Glomerular visceral epithelial cell (primary cell): ENCODE measurements around the gene B3GAT1.

Source experiments
- DNase-seq: peaks from one replicate; pipeline ENCODE4 v3.0.0-alpha.2; 2016; ENCODE audit errors: extremely low spot score

B3GAT1 gene

DNA sequence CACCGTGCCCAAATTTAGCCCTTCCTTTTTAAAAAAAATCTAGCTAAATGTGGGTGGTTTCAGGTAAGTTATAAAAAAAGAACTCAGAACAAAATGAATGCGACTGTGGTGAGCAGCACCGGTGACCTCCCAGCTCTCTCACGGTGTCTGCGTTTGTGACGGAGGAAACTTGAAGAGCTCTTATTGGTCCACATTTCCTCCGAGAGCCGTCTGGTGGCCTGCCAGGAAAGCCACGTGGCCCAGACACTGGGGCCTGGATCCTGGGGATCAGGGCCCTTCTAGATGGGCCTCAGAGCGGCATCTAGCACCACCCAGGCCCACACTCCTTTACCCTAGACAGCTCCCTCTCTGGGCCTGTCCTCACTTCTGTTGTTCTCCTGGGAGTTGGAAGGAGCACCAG lies 39.5 kb downstream of the B3GAT1 start:
- no peak for DNase-seq

DNA sequence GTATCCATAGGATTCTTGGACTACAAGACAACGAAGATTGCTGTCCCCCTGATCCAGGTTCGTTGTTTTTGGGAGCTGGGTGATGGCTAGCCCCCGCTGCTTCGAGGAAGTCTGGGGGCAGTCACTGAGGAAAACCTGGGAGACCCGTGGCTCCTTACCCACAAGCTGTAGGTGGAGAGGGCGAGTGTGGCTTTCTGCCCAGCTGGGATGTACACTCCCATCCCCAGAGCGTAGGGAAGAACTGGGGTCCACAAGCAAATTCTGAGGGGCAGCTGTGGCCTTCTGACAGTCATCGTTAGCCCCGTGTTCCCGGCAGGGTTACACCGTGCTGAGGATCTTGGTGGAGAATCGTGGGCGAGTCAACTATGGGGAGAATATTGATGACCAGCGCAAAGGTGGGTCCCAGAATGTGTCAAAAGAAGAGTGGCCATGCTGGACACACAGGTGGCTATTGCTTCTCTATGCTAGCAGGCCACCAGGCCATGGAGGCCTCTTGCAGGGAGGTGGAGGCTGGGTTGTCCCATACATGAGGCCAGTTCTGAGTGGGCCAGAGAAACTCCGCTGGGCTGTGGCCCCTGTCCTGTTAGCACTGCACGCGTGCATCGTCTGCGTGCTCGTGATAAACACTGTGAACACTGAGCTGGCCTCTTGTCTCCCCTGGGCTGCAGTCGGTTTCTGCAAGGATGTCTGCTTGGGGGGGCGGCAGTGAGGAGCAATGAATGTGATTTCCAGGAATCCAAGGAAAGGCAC lies 40.4 kb downstream of the B3GAT1 start:
- no peak for DNase-seq

DNA sequence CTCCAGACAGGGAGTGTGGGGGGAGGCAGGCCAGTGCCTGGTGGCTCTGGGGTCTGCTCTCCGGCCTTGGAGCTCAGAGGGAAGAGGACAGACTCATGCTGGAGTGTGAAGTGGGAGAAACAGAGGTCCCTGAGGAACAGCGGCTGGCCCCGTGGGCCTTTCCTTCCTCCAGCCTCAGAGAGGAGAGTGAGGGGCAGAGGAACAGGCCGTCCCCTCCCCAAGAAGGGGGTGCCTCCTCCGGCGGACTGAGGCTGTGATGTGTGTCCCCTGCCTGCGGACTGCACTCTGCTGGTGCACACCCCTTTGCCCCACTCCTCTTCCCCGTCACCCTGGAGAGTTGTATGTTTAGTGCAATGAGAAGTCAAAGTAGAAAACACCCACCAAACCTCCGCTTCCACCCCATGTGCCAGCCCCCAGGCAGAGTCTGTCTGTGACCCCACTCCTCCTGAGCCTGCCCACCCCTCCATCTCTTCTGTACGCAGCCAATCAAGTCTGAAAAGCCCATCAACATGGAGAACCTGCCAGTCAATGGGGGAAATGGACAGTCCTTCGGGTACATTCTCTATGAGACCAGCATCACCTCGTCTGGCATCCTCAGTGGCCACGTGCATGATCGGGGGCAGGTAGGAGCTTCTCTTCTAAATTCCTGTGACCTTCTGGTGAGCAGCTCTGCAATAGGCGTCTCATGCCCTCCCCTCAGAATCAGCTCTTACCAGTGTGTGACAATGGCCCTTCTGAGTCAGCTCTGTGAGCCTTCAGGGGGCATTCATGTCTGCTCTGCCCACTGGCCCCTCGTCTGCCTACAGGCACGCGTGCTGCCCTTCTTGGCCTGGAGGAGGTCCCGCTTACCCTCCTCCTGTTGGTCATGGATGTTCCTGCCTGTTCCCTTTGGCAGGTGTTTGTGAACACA lies 41.3 kb downstream of the B3GAT1 start:
- no peak for DNase-seq

DNA sequence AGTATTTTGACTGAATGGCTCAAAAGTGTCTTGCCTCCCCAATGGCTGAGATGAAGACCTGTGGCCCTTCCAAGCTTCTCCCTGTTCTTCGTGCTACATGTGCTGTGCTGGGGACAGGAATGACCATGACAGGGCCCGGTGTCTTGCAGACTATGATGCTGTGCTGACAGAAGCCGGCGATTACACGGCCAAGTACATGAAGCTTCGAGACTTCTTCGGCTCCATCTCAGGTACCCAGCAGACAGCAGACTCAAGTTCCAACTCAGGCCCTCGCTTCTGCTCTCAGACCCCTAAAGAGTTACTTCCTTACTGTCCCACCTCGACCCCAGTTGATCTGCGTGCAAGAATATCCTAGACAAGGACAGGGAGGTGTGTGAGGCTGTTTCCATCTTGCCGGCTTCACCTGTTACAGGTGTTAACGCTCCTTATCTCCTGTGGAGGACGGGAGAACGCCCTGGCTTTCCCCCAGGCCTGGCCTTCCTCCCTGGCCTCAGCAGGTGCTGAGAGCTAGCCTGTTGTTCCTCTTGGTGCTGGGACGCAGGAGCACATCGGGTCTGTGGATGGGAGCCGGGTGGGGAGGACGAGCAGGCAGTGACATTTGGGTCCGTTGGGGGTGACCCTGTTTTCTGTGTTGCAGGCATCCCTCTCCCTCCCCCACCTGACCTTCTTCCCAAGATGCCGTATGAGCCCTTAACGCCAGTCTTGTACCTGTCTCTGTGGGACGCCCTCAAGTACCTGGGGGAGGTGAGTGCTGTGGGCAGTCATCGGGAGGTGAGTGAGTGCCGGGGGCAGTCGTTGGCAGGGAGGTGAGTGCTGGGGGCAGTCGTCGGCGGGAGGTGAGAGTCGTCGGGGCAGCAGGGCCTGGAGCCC lies 42.2 kb downstream of the B3GAT1 start:
- DNase-seq = no peak

DNA sequence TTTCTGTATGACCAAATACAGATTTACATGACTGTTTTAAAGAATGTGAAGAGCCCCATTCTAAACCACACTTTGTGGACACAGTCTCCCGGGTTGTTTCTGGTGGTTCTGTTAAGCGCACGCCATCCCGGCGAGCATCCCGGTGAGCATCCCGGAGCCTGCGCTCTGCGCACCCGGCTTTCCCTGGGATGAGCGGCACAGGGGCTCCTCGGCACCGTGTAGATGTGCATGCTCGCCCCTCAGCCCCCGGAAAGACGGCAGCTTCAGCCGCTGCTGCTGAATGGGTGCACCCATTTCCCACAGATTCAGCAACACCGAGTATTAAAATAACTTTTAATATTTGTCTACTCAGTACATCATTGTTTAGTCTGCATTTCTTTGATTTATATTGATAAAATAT lies 44.3 kb downstream of the B3GAT1 start:
- no peak for DNase-seq

DNA sequence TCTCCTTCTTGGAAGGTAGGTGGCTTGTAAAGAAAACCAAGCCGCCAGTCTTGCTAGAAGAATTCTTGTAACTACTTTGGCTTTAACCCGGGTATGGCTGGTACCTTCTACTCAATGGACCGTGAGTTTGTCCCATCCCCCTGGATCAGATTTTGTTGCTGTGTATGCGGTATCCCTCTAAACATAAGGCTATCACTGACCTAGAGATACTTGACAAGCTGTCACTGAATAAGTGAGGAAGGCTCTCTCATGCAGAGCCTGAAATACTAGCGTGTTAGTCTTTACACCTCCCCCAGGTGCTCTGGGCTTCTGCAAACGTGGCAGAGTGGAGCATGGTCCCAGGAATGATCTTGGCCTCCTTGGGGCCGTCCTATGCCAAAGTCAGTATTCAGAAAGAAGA lies 45.8 kb downstream of the B3GAT1 start:
- DNase-seq = no peak

DNA sequence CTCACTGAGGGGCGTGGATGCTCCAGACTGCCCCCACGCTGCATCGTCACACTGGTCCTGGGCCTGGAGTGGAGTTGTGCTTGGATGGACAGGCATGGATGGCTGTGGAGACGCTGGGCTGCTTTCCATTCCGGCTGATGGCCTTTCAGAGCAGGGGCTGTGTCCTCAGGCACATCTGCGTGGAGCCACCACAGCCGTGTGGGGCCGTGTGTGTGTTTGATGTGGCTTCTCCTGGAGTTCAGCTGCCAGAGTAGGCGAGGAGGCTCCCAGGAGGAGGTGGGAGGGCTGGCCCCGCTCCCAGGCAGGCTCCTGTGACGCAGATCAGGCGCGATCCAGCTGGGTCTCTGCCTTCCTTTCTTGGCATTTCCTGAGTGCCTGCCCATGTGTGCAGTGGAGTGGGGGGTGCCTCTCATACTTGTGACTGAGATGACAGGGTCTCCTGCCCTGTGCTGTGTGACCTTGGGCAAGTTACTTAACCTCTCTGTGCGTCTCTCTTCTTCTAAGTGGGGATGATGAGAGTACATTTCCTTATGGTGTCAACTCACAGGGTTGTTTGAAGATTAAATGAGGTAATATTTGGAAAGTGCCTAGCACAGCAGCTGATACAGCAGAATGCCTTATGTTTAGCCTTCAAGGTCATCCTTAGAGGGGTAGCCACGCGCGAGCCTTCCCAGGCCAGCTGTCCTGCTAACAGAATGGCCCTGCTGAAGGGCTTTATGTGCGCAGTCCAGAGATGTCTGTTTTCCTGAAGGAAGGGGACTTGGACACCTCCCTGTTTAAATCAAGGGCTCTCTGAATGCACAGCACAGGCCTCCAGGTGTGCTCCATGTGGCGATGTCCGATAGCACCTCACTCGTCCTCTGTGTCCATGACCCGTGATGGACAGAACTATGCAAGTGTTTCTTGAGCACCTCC lies 46.8 kb downstream of the B3GAT1 start:
- DNase-seq = no peak

DNA sequence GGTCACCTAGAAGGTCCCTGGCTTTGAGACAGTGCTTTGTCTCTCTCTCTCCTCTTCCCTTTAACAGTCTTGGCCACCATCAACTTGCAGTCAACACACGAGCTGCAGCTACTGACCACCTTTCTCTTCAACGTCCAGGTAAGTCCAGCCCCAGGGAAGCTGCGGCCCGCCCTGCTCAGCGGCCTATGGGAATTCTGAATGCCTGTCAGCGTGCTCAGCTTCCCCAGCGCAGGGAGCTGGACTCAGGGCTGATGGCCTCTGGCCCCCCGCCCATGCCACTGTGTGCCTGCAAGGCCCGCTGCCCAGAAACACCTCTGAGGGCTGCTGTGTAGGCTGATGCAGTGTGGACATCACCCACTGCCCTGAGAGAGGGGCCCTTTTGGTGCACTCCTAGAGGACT lies 47.8 kb downstream of the B3GAT1 start:
- no peak for DNase-seq

DNA sequence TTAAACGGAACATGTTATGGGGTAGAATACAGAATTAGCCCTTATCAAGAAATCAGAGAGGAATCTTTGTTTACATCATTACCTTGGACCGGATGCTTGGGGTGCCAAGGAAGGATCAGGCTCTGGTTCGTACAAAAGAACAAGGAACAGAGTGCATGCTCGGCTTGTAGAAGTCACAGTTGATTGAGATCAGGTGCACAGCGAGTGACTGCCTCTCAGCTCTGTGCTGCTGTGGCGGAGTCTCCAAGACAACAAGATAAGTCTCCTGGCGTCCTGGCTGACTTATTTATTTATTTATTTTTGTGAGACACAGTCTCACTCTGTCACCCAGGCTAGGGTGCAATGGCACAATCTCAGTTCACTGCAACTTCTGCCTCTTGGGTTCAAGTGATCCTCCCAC lies 48.5 kb downstream of the B3GAT1 start:
- DNase-seq = no peak

DNA sequence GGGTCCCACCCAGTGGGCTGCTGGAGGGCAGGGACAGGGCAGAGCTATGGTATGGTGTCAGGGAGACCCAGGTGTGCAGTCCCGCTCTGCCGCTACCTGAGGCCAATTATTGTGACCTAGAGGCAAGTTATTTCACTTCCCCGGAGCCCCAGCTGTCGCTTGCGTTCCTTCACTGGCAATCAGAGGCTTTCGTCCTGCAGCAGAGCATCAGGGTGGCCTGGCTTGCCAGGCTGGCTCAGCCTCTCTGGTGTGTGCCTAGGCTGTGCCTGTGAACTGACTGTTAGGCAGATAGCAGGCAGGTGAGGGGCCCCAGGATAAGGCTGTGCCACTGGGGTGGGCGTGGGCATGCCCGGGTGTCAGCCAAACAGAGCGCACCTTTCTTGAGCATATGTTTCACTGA lies 48.9 kb downstream of the B3GAT1 start:
- no peak for DNase-seq

DNA sequence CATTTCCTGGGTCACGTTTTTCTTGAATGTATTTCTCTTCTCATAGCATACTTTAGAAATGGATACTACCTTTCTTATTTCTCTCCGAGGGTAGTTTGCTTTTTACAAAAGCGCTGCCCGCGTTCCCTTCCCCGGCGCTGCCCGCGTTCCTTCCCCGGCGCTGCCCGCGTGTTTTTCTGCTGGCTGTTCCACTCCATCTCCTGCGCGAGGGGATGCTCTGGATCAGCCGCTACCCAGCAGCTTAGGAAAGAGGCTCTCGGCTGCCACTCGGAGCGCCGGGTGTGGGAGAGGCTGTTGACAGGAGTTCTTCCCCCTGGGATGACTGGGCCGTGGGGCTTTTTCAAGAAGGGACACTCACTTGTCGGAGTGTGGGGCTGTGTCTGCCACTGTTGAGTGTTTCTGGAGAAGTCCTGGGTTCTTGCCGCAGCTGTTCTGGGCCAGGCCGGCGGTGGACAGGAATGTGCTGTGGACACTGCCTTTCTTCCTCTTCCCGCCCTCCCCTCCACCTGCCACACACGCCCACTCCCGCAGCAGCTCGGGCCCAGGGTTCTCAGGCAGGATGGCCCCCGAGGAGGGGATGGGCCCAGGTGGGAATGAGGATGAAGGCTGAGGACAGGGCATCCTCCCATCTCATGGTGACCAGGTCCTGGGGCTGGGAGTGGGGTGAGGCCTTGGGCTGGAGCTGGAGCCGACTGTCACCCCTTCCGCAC lies 49.7 kb downstream of the B3GAT1 start:
- no peak for DNase-seq

DNA sequence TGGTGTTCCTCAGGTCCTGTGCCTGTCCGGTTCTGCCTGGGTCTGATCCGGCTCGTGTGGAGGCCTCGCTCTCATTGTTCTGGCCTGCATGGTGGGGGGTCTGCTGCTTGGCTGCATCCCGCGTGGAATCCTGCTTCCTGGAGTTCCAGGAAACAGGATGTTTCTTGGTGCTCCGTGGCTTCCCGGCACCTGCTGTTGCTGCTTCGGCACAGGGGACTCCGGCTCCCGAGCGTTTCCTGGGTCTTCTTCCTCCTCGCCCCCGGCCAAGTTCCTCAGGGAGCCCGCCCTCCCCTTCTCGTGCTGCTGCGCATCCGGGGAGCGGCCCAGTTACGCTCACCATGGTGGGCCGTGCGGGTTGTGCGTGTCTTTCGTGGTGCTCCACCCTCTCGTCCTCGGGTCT lies 50.4 kb downstream of the B3GAT1 start:
- DNase-seq = no peak

DNA sequence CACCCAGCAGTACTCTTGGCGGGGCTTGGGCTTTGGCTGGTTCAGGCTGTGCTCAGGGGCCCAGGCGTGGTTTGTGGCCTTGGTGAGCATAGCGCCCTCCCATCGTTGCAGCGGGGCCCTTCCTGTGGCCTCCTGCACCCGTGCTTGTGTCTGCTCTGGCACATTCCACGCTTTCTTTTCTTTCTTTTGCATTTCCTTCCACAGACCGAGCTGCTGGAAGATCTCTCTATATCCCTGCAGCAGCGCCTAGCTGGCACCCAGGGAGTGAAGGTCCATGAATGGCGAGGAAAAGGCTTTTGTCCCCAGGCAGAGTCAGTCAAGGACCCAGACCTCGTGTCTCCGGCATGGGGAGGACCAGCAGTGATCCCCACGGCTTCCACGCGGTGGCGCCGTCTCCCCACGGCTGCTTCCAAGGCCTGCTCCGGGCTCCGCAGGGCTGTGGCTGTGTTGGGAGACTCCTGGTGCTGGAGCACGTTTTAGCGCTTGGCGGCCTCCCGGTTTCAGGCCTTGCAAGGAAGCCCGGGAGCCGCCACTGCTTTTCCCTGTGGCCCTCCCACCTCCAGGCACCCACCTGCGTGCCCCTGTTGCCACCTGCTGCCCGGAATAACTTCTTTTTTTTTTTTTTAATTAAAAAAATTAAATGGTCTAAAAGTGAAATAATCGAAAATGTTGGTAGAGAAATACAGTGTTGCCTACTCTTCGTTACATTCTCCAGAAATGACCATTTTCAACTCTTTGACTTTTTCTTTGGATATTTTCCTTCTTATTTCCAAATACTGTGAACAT lies 51.8 kb downstream of the B3GAT1 start:
- peak; percentile 57 for DNase-seq

DNA sequence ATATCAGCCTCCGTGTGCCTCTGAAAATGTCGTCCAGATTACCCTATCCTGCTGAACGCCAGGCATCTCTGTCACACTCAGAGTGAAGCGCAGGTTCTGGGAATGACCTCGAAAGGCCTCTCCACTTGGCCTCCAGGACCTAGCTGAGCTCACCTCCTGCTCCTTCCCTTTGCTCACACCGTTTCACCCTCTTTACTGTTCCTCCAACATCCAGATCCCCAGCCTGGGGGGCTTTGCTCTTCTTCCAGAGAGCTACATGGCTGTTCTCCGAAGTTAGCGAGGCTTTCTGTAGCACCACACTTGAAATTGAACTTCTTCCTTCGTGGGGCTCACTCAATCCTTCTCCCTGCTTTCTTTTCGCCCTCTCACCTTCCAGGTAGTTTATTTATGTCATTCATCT lies 52.4 kb downstream of the B3GAT1 start:
- no peak for DNase-seq

DNA sequence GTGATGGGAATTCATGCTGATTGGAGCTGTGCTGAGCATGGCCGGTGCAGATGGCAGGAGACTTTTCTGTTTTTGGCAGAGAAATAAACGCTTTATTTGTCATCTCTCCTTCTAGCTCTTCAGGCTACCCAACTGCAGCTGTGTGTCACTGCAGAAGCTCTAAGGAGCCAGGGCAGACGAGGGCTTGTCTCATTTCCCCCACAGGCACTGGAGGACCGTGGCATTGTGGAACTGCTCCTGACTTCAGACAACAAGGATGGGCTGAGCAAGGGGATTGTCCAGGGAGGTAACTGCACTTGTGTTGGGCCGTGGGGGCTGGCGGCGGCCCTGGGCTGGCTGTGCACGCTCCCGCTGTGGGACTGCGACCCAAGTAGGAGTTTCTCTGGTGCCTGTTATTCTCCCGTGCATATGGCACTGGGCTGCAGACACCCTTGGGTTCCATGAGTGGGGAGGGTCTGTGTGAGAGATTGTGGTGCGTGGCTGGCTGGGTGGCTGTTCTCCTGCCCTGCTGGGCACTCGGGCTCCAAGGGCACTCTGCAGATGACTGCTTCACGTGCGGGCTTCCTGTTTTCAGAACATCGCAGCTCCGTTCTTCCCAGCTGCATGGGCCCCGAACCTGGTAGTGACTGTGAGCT lies 53.1 kb downstream of the B3GAT1 start:
- no peak for DNase-seq

DNA sequence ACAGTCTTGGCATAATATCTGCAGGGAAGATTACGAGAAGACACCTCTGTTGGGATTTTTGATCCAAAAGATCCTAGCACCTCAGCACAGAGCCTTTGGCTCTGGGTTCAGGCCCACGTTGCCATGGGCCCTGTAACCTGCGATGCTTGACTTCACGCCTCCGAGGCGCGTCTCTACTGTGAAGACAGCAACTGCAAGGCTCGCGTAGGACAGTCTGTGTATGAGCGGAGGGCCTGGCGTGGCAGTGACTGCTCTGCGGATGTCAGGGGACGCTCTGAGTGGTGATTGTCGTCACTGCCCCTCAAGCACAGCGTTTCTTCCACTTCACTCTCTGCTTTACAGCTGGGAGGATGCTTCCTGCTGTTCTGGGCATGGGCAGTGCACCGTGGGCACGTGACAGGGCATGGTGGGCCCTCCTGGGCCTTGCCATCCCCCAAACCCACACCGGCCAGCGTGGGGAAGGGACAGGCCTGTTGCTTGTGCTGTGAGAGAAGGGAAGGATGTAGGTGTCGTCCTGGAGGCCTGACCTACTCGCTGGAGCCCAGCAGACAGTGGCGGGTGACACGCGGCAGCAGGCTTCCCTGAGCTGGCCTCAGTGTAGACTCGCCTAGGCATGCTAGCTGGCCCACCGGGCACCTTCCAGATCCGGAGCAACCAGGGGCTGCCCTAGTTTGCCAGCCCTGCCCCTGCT lies 53.7 kb downstream of the B3GAT1 start:
- no peak for DNase-seq

DNA sequence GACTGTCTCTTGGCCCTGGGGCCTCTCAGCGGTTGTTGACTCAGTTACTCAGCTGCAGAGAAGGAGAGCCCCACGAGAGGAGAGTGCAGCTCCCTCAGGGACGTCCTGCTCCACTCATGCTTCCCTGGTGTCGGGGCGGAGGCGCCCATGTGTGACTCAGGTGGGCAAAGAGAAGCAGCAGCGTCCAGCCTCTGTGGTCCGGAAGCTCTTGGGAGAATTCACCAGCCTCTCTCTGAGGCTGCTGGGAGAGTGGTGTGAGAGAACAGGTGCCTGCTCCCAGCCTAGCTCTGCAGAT lies 54.5 kb downstream of the B3GAT1 start:
- no peak for DNase-seq

DNA sequence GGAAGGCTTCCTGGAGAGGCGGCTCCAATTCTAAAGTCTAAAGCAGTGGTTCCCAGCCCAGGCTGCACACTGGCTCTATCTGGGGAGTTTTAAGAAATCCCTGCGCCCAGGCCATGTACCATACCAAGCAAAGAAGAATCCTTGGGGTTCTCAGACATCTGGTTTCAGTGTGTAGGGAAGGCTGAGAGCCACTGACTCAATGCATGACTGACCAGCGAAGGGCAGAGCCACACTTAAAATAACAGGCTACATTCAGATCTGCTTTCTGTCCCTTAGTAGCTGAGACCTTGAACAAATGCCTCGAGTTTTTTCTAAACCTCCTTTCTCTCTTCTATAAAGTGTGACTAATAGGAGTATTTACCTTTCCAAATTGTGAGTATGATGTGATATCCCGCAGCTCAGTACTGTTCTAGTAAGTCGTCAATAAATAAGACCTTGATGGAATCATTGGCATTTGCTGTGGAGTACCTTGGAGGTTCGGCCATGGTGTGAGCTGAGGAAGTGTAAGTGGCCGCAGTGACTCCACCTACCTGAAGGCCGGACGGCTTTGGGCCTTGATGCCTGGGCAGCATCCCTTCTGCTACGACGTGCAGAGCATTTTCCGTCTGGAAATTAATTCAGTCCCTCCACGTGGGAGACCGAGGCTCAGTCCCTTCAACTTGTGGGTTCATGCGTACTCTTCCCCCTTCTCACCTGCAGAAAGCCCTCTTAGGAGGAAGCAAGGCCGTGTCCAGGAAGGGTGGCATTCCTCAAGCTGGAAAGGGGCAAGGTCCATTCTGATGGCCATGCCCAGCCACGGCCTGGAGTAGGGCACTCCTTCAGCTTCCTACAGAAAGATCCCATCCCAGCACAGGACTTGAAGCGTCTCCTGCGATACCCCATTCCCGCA lies 55.1 kb downstream of the B3GAT1 start:
- DNase-seq = no peak
